Lower lobe of right lung (tissue), 2 donors: ENCODE measurements around the gene TGM4. TPM values are rescaled to one million over a fixed set of nuclear protein-coding genes. Genes with fewer than 3 reads are reported as not detected.

Experiments
- ATAC-seq, 2 donors: fragments of 200-7000 bp; cut with Tn5 transposase; one replicate each; pipeline ENCODE4 v1.9.1; 2020 to 2022; ENCODE audit warnings: mild to moderate bottlenecking in 2 of 2, moderate library complexity in 2 of 2
- DNase-seq: peaks from one replicate; pipeline ENCODE4 v3.0.0-alpha.2; 2020
- H3K27ac ChIP-seq: fragments of 200-600 bp; one replicate; pipeline ENCODE4 v1.8.0; 2022
- H3K27me3 ChIP-seq: fragments of 200-600 bp; one replicate; pipeline ENCODE4 v1.8.0; 2022; ENCODE audit warnings: low read depth
- H3K36me3 ChIP-seq: fragments of 200-600 bp; one replicate; pipeline ENCODE4 v1.8.0; 2022; ENCODE audit warnings: mild to moderate bottlenecking
- H3K4me1 ChIP-seq: fragments of 200-600 bp; one replicate; pipeline ENCODE4 v1.8.0; 2022
- H3K4me3 ChIP-seq: fragments of 200-600 bp; one replicate; pipeline ENCODE4 v1.8.0; 2022; ENCODE audit warnings: mild to moderate bottlenecking
- H3K9me3 ChIP-seq: fragments of 200-600 bp; one replicate; pipeline ENCODE4 v1.8.0; 2022
- intact Hi-C: fragments of 100-400 bp; cut with DNase I; formaldehyde crosslinking; loops from one replicate; pipeline ENCODE4 v1.11.0; 2022
- total RNA-seq: library from RNA; stranded (reverse); fragmentation: NEBNext Ultra II Directional; extraction: Animal tissue kit (Norgen Biotek cat#: 25700); gene quantifications from one replicate; pipeline ENCODE4 v1.2.1, GENCODE V29; 2021
- TF ChIP-seq, protein P1 (sequence below): fragments of 200-600 bp; IDR thresholded peaks from one replicate; pipeline ENCODE4 v1.8.0; 2022; ENCODE audit warnings: antibody characterized with exemption, mild to moderate bottlenecking
- donor health status: DM: no; HTN: yes; CAD: no; lungs with severe emphysema.

The TGM4 gene
- total RNA-seq, 1 donor from 2014 or later: not detected

DNA sequence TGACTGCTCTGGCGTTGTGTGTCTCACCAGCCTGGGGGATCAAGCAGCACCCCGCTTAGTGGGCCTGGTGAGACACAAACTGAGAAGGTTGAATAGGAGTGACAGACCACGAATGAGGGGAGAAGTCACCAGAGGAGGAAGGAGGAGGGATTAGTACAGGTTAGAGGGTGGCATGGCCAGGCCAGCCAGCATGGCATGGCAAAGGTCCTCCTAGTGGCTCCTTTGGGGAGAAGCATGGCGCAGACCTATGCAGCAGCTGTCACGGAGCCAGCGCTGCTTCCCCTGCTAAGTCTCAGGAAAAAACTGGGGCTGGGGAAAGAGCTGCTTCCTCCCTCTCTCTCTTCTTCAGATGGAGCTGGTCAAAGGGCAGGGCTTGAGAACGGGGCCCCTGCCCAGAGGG, 53.0 kb downstream of the TGM4 start:
- Histone ChIP-seq H3K27ac (no peak overlapping the region), H3K9me3 (no peaks in the 10 kb centered on the region), H3K4me1 (peaks cover 12% of the 10 kb centered on the region), H3K4me3 (no peak overlapping the region), H3K36me3 (peaks cover 80% of the 10 kb centered on the region), H3K27me3 (no peaks in the 10 kb centered on the region)
- DNase-seq (no peak), ATAC-seq (no peak)
- intact Hi-C loops: no loop called here
- TF ChIP-seq, protein P1, sequence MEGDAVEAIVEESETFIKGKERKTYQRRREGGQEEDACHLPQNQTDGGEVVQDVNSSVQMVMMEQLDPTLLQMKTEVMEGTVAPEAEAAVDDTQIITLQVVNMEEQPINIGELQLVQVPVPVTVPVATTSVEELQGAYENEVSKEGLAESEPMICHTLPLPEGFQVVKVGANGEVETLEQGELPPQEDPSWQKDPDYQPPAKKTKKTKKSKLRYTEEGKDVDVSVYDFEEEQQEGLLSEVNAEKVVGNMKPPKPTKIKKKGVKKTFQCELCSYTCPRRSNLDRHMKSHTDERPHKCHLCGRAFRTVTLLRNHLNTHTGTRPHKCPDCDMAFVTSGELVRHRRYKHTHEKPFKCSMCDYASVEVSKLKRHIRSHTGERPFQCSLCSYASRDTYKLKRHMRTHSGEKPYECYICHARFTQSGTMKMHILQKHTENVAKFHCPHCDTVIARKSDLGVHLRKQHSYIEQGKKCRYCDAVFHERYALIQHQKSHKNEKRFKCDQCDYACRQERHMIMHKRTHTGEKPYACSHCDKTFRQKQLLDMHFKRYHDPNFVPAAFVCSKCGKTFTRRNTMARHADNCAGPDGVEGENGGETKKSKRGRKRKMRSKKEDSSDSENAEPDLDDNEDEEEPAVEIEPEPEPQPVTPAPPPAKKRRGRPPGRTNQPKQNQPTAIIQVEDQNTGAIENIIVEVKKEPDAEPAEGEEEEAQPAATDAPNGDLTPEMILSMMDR: no peak

DNA sequence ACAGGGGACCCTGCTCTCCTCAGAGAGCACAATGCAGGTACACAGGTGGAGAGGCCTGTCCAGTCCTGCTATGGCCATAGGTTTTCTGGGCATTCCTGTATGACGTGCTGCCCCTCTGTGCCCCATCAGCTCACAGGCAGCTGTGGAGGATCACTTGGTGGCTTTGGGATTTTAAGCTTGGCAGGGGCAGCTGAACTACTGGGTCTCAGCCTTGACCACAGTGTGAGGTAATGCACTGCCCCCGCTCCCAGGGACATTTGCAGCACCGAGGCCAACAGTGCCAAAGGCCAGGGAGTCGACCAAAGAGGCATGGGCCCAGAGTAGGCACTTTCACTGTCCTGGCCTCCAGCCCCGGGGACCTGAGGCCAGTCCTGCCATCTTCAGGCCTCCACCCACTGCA, 55.4 kb downstream of the TGM4 start:
- H3K4me3 ChIP-seq: no peak overlapping the region
- intact Hi-C loops: no loop called here
- H3K9me3 ChIP-seq: no peaks in the 10 kb centered on the region
- H3K27me3 ChIP-seq: no peaks in the 10 kb centered on the region
- DNase-seq (no peak), ATAC-seq (no peak)
- H3K4me1 ChIP-seq: peaks cover 16% of the 10 kb centered on the region
- peaks cover 89% of the 10 kb centered on the region for H3K36me3 ChIP-seq
- TF ChIP-seq, protein P1: no peak
- no peak overlapping the region for H3K27ac ChIP-seq

DNA sequence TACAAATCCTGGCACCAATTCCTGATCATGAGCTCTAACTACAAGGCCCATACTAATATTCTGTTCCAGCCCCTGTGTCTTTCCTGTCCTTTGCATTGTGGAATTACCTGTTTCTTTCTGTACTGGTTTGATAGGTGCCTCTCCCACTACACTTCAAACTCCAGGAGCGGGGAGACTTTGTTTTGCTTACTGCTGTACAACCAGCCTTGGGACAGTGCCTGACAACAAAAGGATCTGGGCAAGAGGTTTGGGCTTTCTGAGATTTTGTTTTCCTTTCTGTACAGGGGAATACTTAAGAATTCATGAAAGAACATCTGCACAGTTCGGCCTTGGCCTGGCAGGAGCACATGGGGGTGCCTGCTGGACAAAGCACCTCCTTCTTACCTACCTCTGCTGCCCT, 56.5 kb downstream of the TGM4 start:
- Histone ChIP-seq H3K36me3 (peaks cover 86% of the 10 kb centered on the region), H3K27ac (no peak overlapping the region), H3K9me3 (no peaks in the 10 kb centered on the region), H3K4me1 (peaks cover 15% of the 10 kb centered on the region), H3K4me3 (no peak overlapping the region), H3K27me3 (no peaks in the 10 kb centered on the region)
- TF ChIP-seq, protein P1: no peak
- intact Hi-C loops: no loop called here
- DNase-seq (no peak), ATAC-seq (peak; percentile 7 to 37)

DNA sequence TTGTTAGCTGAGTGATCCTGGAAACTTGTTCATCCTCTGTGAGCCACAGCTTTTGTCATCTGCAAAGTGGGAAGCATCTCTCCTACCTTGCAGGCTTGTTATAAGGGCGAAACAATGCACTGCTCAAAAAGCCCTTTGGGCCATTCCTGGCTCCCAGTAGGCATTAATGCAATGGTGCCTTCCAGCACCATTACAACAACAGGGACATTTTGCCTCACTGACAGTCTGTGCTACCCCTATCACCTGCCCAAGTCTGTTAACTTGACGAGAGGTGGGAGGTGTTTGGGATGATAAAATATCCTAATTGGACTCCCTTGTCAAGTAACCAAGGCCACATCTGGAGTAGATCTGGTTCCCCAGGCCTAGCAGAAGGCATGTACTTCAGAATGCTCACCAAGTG, 57.4 kb downstream of the TGM4 start:
- TF ChIP-seq, protein P1: no peak
- Histone ChIP-seq H3K4me1 (peaks cover 15% of the 10 kb centered on the region), H3K27me3 (no peaks in the 10 kb centered on the region), H3K27ac (no peak overlapping the region), H3K4me3 (no peak overlapping the region), H3K36me3 (peaks cover 77% of the 10 kb centered on the region), H3K9me3 (no peaks in the 10 kb centered on the region)
- no peak for DNase-seq
- ATAC-seq: no peak
- intact Hi-C loops: no loop called here

DNA sequence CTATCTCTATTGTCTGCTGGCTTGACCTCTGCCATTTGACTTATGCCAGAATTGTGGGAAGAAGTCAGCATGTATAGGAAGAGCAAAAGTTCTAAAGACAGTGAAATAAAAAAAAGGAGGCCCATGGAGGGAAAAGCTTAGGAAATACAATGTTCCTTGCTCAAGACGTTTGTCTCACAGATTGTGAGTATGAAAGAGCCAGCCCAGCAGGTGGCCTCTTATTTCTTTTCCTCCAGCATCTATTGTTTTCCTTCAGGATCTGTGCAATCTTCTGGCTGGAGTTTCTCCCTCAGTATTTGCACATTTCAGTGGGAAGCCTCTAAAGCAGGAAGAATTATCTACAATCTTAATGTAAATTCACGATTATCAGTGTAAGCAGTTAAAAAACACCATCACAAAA, 57.9 kb downstream of the TGM4 start:
- H3K36me3 ChIP-seq: peaks cover 78% of the 10 kb centered on the region
- no peak overlapping the region for H3K4me3 ChIP-seq
- DNase-seq: no peak
- H3K4me1 ChIP-seq: peaks cover 15% of the 10 kb centered on the region
- intact Hi-C loops: no loop called here
- H3K27ac ChIP-seq: no peak overlapping the region
- no peaks in the 10 kb centered on the region for H3K9me3 ChIP-seq
- H3K27me3 ChIP-seq: no peaks in the 10 kb centered on the region
- ATAC-seq: no peak
- TF ChIP-seq, protein P1: no peak
